ENCODE results near the gene SGPP1.
"Not testable (repeated sequence)": the region's sequence is repeated elsewhere in the genome, so short reads cannot be mapped to it uniquely, and the experiment has no call there.

SGPP1 gene

GRCh38 chr14:63663428-63664341, 64.2 kb downstream of the SGPP1 start:
- Histone ChIP-seq H3K36me3 (ENCODE audit: control insufficient read depth in 5 of 5, insufficient read depth in 5 of 5, low read length in 5 of 5) (no peaks in the 10 kb centered on the region), H3K9ac (ENCODE audit: low read length in 5 of 5) (no peak overlapping the region), H3K9me3 (ENCODE audit: control insufficient read depth in 5 of 5, low read length in 5 of 5) (no peaks in the 10 kb centered on the region)

GRCh38 chr14:63662776-63663175, 65.1 kb downstream of the SGPP1 start:
- H3K36me3 ChIP-seq (ENCODE audit: control insufficient read depth in 5 of 5, insufficient read depth in 5 of 5, low read length in 5 of 5): no peaks in the 10 kb centered on the region
- H3K9me3 ChIP-seq (ENCODE audit: control insufficient read depth in 5 of 5, low read length in 5 of 5): no peaks in the 10 kb centered on the region
- no peak overlapping the region for H3K27ac ChIP-seq (ENCODE audit: low read depth, low read length)
- H3K27me3 ChIP-seq (ENCODE audit: control insufficient read depth in 5 of 5, insufficient read depth in 4 of 5, low read length in 5 of 5): no peaks in the 10 kb centered on the region
- no peak overlapping the region for H3K4me3 ChIP-seq (ENCODE audit: low read depth in 1 of 5, low read length in 5 of 5)
- H3K9ac ChIP-seq (ENCODE audit: low read length in 5 of 5): no peak overlapping the region
- H3K4me1 ChIP-seq (ENCODE audit: control insufficient read depth in 5 of 5, insufficient read depth in 5 of 5, low read length in 5 of 5): peaks cover 0 to 3% (median 0%) of the 10 kb centered on the region in 5 donors

More at GRCh38 chr14:63663428-63664341, 64.2 kb downstream of the SGPP1 start:
- no peak overlapping the region for H3K27ac ChIP-seq (ENCODE audit: low read depth, low read length)
- H3K27me3 ChIP-seq (ENCODE audit: control insufficient read depth in 5 of 5, insufficient read depth in 4 of 5, low read length in 5 of 5): no peaks in the 10 kb centered on the region
- no peak overlapping the region for H3K4me3 ChIP-seq (ENCODE audit: low read depth in 1 of 5, low read length in 5 of 5)
- H3K4me1 ChIP-seq (ENCODE audit: control insufficient read depth in 5 of 5, insufficient read depth in 5 of 5, low read length in 5 of 5): peaks cover 0 to 3% (median 0%) of the 10 kb centered on the region in 5 donors

- not testable (repeated sequence) for H3K9ac ChIP-seq (ENCODE audit: low read length in 5 of 5); H3K4me3 ChIP-seq (ENCODE audit: low read depth in 1 of 5, low read length in 5 of 5)
Observed at GRCh38 chr14:63661881-63662280, 66.0 kb downstream of the SGPP1 start.

GRCh38 chr14:63659726-63660125, 68.1 kb downstream of the SGPP1 start:
- Histone ChIP-seq H3K27ac (ENCODE audit: low read depth, low read length) (no peak overlapping the region), H3K36me3 (ENCODE audit: control insufficient read depth in 5 of 5, insufficient read depth in 5 of 5, low read length in 5 of 5) (no peaks in the 10 kb centered on the region), H3K9ac (ENCODE audit: low read length in 5 of 5) (no peak overlapping the region), H3K27me3 (ENCODE audit: control insufficient read depth in 5 of 5, insufficient read depth in 4 of 5, low read length in 5 of 5) (no peaks in the 10 kb centered on the region), H3K4me1 (ENCODE audit: control insufficient read depth in 5 of 5, insufficient read depth in 5 of 5, low read length in 5 of 5) (peaks cover 0 to 3% (median 0%) of the 10 kb centered on the region in 5 donors), H3K4me3 (ENCODE audit: low read depth in 1 of 5, low read length in 5 of 5) (no peak overlapping the region), H3K9me3 (ENCODE audit: control insufficient read depth in 5 of 5, low read length in 5 of 5) (no peaks in the 10 kb centered on the region)

More at GRCh38 chr14:63661881-63662280, 66.0 kb downstream of the SGPP1 start:
- not testable (repeated sequence) for H3K36me3 ChIP-seq (ENCODE audit: control insufficient read depth in 5 of 5, insufficient read depth in 5 of 5, low read length in 5 of 5); H3K9me3 ChIP-seq (ENCODE audit: control insufficient read depth in 5 of 5, low read length in 5 of 5); H3K27ac ChIP-seq (ENCODE audit: low read depth, low read length); H3K4me1 ChIP-seq (ENCODE audit: control insufficient read depth in 5 of 5, insufficient read depth in 5 of 5, low read length in 5 of 5); H3K27me3 ChIP-seq (ENCODE audit: control insufficient read depth in 5 of 5, insufficient read depth in 4 of 5, low read length in 5 of 5)

GRCh38 chr14:63656194-63656593, 71.7 kb downstream of the SGPP1 start:
- Histone ChIP-seq H3K4me3 (ENCODE audit: low read depth in 1 of 5, low read length in 5 of 5) (no peak overlapping the region), H3K27ac (ENCODE audit: low read depth, low read length) (no peak overlapping the region), H3K36me3 (ENCODE audit: control insufficient read depth in 5 of 5, insufficient read depth in 5 of 5, low read length in 5 of 5) (no peaks in the 10 kb centered on the region), H3K4me1 (ENCODE audit: control insufficient read depth in 5 of 5, insufficient read depth in 5 of 5, low read length in 5 of 5) (peaks cover 0 to 3% (median 0%) of the 10 kb centered on the region in 5 donors), H3K27me3 (ENCODE audit: control insufficient read depth in 5 of 5, insufficient read depth in 4 of 5, low read length in 5 of 5) (no peaks in the 10 kb centered on the region), H3K9me3 (ENCODE audit: control insufficient read depth in 5 of 5, low read length in 5 of 5) (no peaks in the 10 kb centered on the region), H3K9ac (ENCODE audit: low read length in 5 of 5) (no peak overlapping the region)

GRCh38 chr14:63654936-63655335, 72.9 kb downstream of the SGPP1 start:
- Histone ChIP-seq H3K4me1 (ENCODE audit: control insufficient read depth in 5 of 5, insufficient read depth in 5 of 5, low read length in 5 of 5) (peaks cover 0 to 3% (median 0%) of the 10 kb centered on the region in 5 donors), H3K36me3 (ENCODE audit: control insufficient read depth in 5 of 5, insufficient read depth in 5 of 5, low read length in 5 of 5) (no peaks in the 10 kb centered on the region), H3K9ac (ENCODE audit: low read length in 5 of 5) (no peak overlapping the region), H3K27ac (ENCODE audit: low read depth, low read length) (no peak overlapping the region), H3K4me3 (ENCODE audit: low read depth in 1 of 5, low read length in 5 of 5) (no peak overlapping the region), H3K9me3 (ENCODE audit: control insufficient read depth in 5 of 5, low read length in 5 of 5) (no peaks in the 10 kb centered on the region), H3K27me3 (ENCODE audit: control insufficient read depth in 5 of 5, insufficient read depth in 4 of 5, low read length in 5 of 5) (no peaks in the 10 kb centered on the region)

- H3K9me3 ChIP-seq (ENCODE audit: control insufficient read depth in 5 of 5, low read length in 5 of 5): no peaks in the 10 kb centered on the region
Observed at GRCh38 chr14:63654346-63654745, 73.5 kb downstream of the SGPP1 start.

GRCh38 chr14:63652406-63652805, 75.5 kb downstream of the SGPP1 start:
- Histone ChIP-seq H3K27me3 (ENCODE audit: control insufficient read depth in 5 of 5, insufficient read depth in 4 of 5, low read length in 5 of 5) (no peaks in the 10 kb centered on the region), H3K36me3 (ENCODE audit: control insufficient read depth in 5 of 5, insufficient read depth in 5 of 5, low read length in 5 of 5) (no peaks in the 10 kb centered on the region), H3K4me1 (ENCODE audit: control insufficient read depth in 5 of 5, insufficient read depth in 5 of 5, low read length in 5 of 5) (no peaks in the 10 kb centered on the region), H3K9me3 (ENCODE audit: control insufficient read depth in 5 of 5, low read length in 5 of 5) (no peaks in the 10 kb centered on the region), H3K4me3 (ENCODE audit: low read depth in 1 of 5, low read length in 5 of 5) (no peak overlapping the region), H3K9ac (ENCODE audit: low read length in 5 of 5) (no peak overlapping the region), H3K27ac (ENCODE audit: low read depth, low read length) (no peak overlapping the region)

More at GRCh38 chr14:63654346-63654745, 73.5 kb downstream of the SGPP1 start:
- Histone ChIP-seq H3K27ac (ENCODE audit: low read depth, low read length) (no peak overlapping the region), H3K27me3 (ENCODE audit: control insufficient read depth in 5 of 5, insufficient read depth in 4 of 5, low read length in 5 of 5) (no peaks in the 10 kb centered on the region), H3K4me1 (ENCODE audit: control insufficient read depth in 5 of 5, insufficient read depth in 5 of 5, low read length in 5 of 5) (peaks cover 0 to under 1% (median 0%) of the 10 kb centered on the region in 5 donors), H3K4me3 (ENCODE audit: low read depth in 1 of 5, low read length in 5 of 5) (no peak overlapping the region), H3K9ac (ENCODE audit: low read length in 5 of 5) (no peak overlapping the region), H3K36me3 (ENCODE audit: control insufficient read depth in 5 of 5, insufficient read depth in 5 of 5, low read length in 5 of 5) (no peaks in the 10 kb centered on the region)

GRCh38 chr14:63650256-63650952, 77.5 kb downstream of the SGPP1 start:
- Histone ChIP-seq H3K9me3 (ENCODE audit: control insufficient read depth in 5 of 5, low read length in 5 of 5) (no peaks in the 10 kb centered on the region), H3K4me1 (ENCODE audit: control insufficient read depth in 5 of 5, insufficient read depth in 5 of 5, low read length in 5 of 5) (no peaks in the 10 kb centered on the region), H3K9ac (ENCODE audit: low read length in 5 of 5) (no peak overlapping the region), H3K27ac (ENCODE audit: low read depth, low read length) (no peak overlapping the region), H3K36me3 (ENCODE audit: control insufficient read depth in 5 of 5, insufficient read depth in 5 of 5, low read length in 5 of 5) (no peaks in the 10 kb centered on the region), H3K4me3 (ENCODE audit: low read depth in 1 of 5, low read length in 5 of 5) (no peak overlapping the region), H3K27me3 (ENCODE audit: control insufficient read depth in 5 of 5, insufficient read depth in 4 of 5, low read length in 5 of 5) (no peaks in the 10 kb centered on the region)
